Measurements from ENCODE around the gene KIF1A.

The KIF1A gene

DNA sequence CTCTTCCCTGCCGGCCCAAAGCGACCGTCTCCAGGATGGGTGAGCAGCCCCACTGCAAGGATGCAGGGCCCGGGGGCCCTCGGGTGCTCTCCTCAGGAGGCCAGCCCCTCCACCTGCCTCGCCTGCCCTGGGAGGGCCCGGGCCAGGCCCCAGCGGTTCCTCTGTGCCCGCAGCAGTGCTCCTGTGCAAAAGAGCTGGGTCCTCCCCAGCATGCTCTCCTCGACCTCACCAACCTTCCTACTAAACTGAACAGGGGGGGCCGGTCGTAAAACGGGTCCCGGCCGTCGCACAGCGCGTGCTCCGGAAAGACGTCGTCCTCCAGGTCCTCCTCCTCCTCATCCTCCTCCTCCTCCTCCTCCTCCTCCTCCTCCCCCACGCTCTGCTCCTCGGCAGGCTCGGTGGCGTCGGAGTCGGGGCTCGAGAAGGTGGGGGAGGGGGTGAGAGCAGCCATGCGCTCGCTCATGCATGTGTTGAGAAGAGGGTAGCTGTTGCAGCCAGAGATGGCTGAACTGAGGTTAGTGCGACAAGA is 62.9 kb downstream of the KIF1A start:
- no peak for DNase-seq (ENCODE audit: low read depth)
- no peak for TF ChIP-seq CTCF (conservative IDR thresholded peaks at IDR 0.05; ENCODE audit: control insufficient read depth, insufficient read depth, low read depth, low read length)
- no peak overlapping the region for H3K4me3 ChIP-seq (ENCODE audit: control insufficient read depth, low read depth, low read length)

- H3K4me3 ChIP-seq (ENCODE audit: control insufficient read depth, low read depth, low read length): no peak overlapping the region
- TF ChIP-seq CTCF (conservative IDR thresholded peaks at IDR 0.05; ENCODE audit: control insufficient read depth, insufficient read depth, low read depth, low read length): no peak
- DNase-seq (ENCODE audit: low read depth): no peak
Observed at GRCh38 chr2:240752209-240752608, 67.8 kb downstream of the KIF1A start.

DNA sequence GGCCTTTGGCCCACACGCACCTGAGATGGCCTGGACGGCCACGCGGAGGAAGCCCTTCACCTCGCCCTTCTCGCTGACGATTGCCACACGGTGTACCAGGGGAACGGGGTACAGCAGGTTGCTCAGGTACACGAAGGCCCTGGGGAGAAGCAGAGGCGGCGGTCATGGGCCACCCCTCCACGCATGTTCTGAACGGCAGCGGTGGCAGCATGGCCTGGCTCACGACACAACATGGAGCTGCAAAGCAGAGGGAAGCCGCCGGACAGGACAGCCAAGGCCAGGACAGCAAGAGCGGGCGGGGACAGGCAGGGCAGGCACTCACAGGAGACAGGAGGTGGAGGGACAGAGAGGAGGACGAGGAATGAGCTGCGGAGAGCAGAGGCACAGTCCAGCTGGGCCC is 69.6 kb downstream of the KIF1A start:
- no peak for DNase-seq (ENCODE audit: low read depth)
- no peak overlapping the region for H3K4me3 ChIP-seq (ENCODE audit: control insufficient read depth, low read depth, low read length)
- TF ChIP-seq CTCF (conservative IDR thresholded peaks at IDR 0.05; ENCODE audit: control insufficient read depth, insufficient read depth, low read depth, low read length): no peak

- TF ChIP-seq CTCF (conservative IDR thresholded peaks at IDR 0.05; ENCODE audit: control insufficient read depth, insufficient read depth, low read depth, low read length): no peak
- no peak overlapping the region for H3K4me3 ChIP-seq (ENCODE audit: control insufficient read depth, low read depth, low read length)
- DNase-seq (ENCODE audit: low read depth): no peak
Observed at GRCh38 chr2:240749516-240749915, 70.5 kb downstream of the KIF1A start.

GRCh38 chr2:240747256-240747655 is 72.8 kb downstream of the KIF1A start:
- H3K4me3 ChIP-seq (ENCODE audit: control insufficient read depth, low read depth, low read length): no peak overlapping the region
- DNase-seq (ENCODE audit: low read depth): no peak
- TF ChIP-seq CTCF (conservative IDR thresholded peaks at IDR 0.05; ENCODE audit: control insufficient read depth, insufficient read depth, low read depth, low read length): no peak

GRCh38 chr2:240746671-240747070 is 73.3 kb downstream of the KIF1A start:
- TF ChIP-seq CTCF (conservative IDR thresholded peaks at IDR 0.05; ENCODE audit: control insufficient read depth, insufficient read depth, low read depth, low read length): no peak
- DNase-seq (ENCODE audit: low read depth): no peak
- H3K4me3 ChIP-seq (ENCODE audit: control insufficient read depth, low read depth, low read length): no peak overlapping the region

DNA sequence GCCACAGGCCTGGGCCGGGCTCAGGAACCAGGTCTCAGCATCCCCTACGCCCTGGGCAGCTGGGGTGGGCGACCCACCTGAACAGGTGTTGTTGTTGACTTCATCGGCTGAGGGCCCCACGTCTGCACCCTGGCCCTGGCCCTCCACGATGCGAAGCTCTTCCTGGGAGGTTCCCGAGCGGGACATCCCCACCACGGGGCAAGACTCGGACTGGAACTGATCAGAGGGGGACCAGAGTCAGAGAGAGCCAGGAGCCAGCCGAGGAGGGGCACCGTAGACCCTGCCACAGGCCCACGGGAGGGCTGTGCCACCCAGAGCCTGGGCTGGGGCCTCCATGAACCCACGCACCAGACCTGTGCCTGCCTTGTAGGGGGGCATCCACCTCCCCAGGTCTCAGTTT is 74.1 kb downstream of the KIF1A start:
- DNase-seq (ENCODE audit: low read depth): no peak
- no peak for TF ChIP-seq CTCF (conservative IDR thresholded peaks at IDR 0.05; ENCODE audit: control insufficient read depth, insufficient read depth, low read depth, low read length)
- no peak overlapping the region for H3K4me3 ChIP-seq (ENCODE audit: control insufficient read depth, low read depth, low read length)
